Measurements from ENCODE around the gene ELOVL2.
"Not testable (repeated sequence)": the region's sequence is repeated elsewhere in the genome, so short reads cannot be mapped to it uniquely, and the experiment has no call there.

ELOVL2 gene

GRCh38 chr6:11023032-11023431 is 21.1 kb downstream of the ELOVL2 start:
- no peak for DNase-seq (ENCODE audit: low read depth in 2 of 3, low spot score in 2 of 3)

GRCh38 chr6:11021714-11022113 is 22.4 kb downstream of the ELOVL2 start:
- DNase-seq (ENCODE audit: low read depth in 2 of 3, low spot score in 2 of 3): no peak

- DNase-seq (ENCODE audit: low read depth in 2 of 3, low spot score in 2 of 3): no peak
These were observed 23.1 kb downstream of the ELOVL2 start for GRCh38 chr6:11021003-11021402.

GRCh38 chr6:11018225-11018624 is 25.9 kb downstream of the ELOVL2 start:
- DNase-seq (ENCODE audit: low read depth in 2 of 3, low spot score in 2 of 3): no peak

- DNase-seq (ENCODE audit: low read depth in 2 of 3, low spot score in 2 of 3): no peak
These were observed 27.0 kb downstream of the ELOVL2 start for GRCh38 chr6:11017090-11017489.

GRCh38 chr6:11016452-11016851 is 27.7 kb downstream of the ELOVL2 start:
- no peak for DNase-seq (ENCODE audit: low read depth in 2 of 3, low spot score in 2 of 3)

- DNase-seq (ENCODE audit: low read depth in 2 of 3, low spot score in 2 of 3): no peak
These were observed 29.0 kb downstream of the ELOVL2 start for GRCh38 chr6:11015102-11015501.

- no peak for DNase-seq (ENCODE audit: low read depth in 2 of 3, low spot score in 2 of 3)
These were observed 30.4 kb downstream of the ELOVL2 start for GRCh38 chr6:11013721-11014070.

GRCh38 chr6:11012976-11013720 is 31.0 kb downstream of the ELOVL2 start:
- no peak for DNase-seq (ENCODE audit: low read depth in 2 of 3, low spot score in 2 of 3)

GRCh38 chr6:11012295-11012754 is 31.8 kb downstream of the ELOVL2 start:
- DNase-seq (ENCODE audit: low read depth in 2 of 3, low spot score in 2 of 3): no peak

- no peak for DNase-seq (ENCODE audit: low read depth in 2 of 3, low spot score in 2 of 3)
These were observed 32.3 kb downstream of the ELOVL2 start for GRCh38 chr6:11011787-11012234.

GRCh38 chr6:11009353-11009752 is 34.8 kb downstream of the ELOVL2 start:
- DNase-seq (ENCODE audit: low read depth in 2 of 3, low spot score in 2 of 3): no peak

GRCh38 chr6:11008821-11009220 is 35.3 kb downstream of the ELOVL2 start:
- no peak for DNase-seq (ENCODE audit: low read depth in 2 of 3, low spot score in 2 of 3)

- DNase-seq (ENCODE audit: low read depth in 2 of 3, low spot score in 2 of 3): no peak
These were observed 36.1 kb downstream of the ELOVL2 start for GRCh38 chr6:11007715-11008608.

- DNase-seq (ENCODE audit: low read depth in 2 of 3, low spot score in 2 of 3): no peak
These were observed 38.0 kb downstream of the ELOVL2 start for GRCh38 chr6:11006061-11006460.

- not testable (repeated sequence) for DNase-seq (ENCODE audit: low read depth in 2 of 3, low spot score in 2 of 3)
These were observed 40.8 kb downstream of the ELOVL2 start for GRCh38 chr6:11003297-11003696.

- DNase-seq (ENCODE audit: low read depth in 2 of 3, low spot score in 2 of 3): no peak
These were observed 41.9 kb downstream of the ELOVL2 start for GRCh38 chr6:11002176-11002575.

- DNase-seq (ENCODE audit: low read depth in 2 of 3, low spot score in 2 of 3): no peak
These were observed 44.1 kb downstream of the ELOVL2 start for GRCh38 chr6:10999994-11000393.

GRCh38 chr6:10995114-10995707 is 48.9 kb downstream of the ELOVL2 start:
- no peak for DNase-seq (ENCODE audit: low read depth in 2 of 3, low spot score in 2 of 3)

GRCh38 chr6:10993896-10994295 is 50.2 kb downstream of the ELOVL2 start:
- no peak for DNase-seq (ENCODE audit: low read depth in 2 of 3, low spot score in 2 of 3)

GRCh38 chr6:10991115-10991514 is 53.0 kb downstream of the ELOVL2 start:
- no peak for DNase-seq (ENCODE audit: low read depth in 2 of 3, low spot score in 2 of 3)

GRCh38 chr6:10989587-10989986 is 54.5 kb downstream of the ELOVL2 start:
- DNase-seq (ENCODE audit: low read depth in 2 of 3, low spot score in 2 of 3): no peak

Measured in activated CD8-positive, alpha-beta memory T cell treated with anti-CD3 and anti-CD28 coated beads for 48 hours (primary cell).